HFF-Myc (cell line): ENCODE data around the gene AFAP1.
A peak's percentile ranks its signal among the peaks of the same experiment; 100 is the strongest.

Experiments
- DNase-seq: peaks from one replicate; pipeline ENCODE4 v3.0.0-alpha.2; 2011; ENCODE audit warnings: low read depth; ENCODE audit errors: extremely low read depth
- H3K4me3 ChIP-seq: replicated peaks from 2 replicates; pipeline ENCODE4 v1.5.1; 2011; ENCODE audit warnings: low read depth, mild to moderate bottlenecking, control low read depth, low read length
- TF ChIP-seq, protein P1 (sequence below): IDR thresholded peaks from 2 replicates; pipeline ENCODE4 v1.5.1; 2012; ENCODE audit warnings: mild to moderate bottlenecking, low read depth, low read length, control low read depth; ENCODE audit errors: missing control alignments

The AFAP1 gene

DNA sequence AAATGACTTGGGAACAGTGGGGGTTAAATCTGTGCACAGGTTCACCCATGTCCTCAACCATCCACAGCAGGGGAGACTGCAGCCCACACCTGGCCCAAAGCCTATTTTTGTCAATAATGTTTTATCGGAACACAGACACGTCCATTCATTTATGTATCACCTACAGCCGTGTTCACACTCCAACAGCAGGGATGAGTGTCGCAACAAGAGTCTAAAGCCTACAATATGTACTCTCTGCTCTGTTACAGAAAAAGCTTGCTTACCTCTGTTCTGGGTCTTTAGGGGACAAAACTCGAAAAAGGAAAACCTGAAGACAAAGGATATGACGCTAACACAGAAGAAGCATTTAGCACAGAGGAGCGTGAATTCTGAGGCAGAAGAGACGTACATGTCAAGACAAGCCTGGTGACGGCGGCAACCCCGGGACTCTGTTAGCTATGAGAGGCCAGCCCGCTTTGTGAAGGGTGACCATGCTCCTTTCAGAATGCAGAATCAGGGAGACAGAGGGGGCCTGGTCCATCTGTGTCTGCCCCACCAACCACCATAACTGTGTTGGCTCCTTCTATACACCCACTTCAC is 45.5 kb downstream of the AFAP1 start:
- H3K4me3 ChIP-seq, result no peak overlapping the region
- no peak for DNase-seq
- TF ChIP-seq, protein P1, sequence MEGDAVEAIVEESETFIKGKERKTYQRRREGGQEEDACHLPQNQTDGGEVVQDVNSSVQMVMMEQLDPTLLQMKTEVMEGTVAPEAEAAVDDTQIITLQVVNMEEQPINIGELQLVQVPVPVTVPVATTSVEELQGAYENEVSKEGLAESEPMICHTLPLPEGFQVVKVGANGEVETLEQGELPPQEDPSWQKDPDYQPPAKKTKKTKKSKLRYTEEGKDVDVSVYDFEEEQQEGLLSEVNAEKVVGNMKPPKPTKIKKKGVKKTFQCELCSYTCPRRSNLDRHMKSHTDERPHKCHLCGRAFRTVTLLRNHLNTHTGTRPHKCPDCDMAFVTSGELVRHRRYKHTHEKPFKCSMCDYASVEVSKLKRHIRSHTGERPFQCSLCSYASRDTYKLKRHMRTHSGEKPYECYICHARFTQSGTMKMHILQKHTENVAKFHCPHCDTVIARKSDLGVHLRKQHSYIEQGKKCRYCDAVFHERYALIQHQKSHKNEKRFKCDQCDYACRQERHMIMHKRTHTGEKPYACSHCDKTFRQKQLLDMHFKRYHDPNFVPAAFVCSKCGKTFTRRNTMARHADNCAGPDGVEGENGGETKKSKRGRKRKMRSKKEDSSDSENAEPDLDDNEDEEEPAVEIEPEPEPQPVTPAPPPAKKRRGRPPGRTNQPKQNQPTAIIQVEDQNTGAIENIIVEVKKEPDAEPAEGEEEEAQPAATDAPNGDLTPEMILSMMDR, result no peak

DNA sequence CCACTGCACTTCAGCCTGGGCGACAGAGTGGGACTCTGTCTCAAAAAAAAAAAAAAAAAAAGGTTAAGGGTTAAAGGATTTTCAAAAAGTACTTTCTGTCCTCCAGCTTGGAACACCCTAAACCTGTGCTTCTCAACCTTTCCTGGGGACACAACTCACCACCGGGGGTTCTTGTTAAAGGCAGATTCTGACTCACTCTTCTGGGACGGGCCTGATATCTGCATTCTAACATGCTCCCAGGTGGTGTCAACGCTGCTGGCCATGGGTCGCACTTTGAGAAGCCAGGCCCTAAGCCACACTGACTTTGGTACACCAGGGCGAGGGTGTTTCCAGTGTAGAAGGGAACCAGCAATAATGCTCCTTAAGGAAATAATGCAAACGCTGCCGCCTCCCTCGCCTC is 46.1 kb downstream of the AFAP1 start:
- TF ChIP-seq, protein P1, result no peak
- DNase-seq, result no peak
- H3K4me3 ChIP-seq, result no peak overlapping the region

DNA sequence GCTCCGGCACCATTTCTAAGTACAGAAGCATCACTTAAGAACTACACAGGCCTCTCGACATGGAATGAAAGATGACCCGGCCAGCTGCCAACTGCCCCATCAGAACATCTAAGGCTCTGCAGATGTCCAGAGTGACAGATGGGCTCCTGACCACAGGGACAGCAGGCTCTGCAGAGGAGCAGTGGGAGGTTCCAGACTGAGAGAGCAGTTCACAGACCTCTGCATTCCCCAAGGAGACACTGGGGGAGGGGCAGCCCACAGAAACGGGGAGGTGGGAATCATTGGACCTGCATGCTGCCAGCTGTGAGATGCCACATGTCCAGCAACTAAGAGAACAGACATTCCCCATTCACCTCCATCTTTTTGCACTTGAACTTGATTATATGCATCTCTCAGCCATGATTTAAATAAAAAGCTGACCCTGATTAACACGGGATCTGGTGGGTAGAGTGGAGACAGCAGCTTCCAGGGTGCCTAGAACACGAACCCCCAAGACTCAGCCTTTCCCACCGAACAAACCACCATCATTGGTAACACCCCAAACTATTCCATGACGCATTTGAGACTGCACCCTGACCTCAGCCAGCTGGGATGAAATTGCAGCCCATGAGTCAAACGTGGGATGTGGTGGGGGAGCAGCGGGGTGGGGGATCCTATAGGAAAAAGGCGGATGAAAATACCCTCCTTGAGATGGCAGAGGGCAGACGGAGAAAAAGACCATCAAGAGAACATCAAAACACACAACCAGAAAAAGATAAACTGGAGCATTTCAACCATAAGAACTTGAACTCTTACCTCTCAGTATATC is 47.2 kb downstream of the AFAP1 start:
- peak; percentile 24 for DNase-seq
- no peak overlapping the region for H3K4me3 ChIP-seq
- TF ChIP-seq, protein P1, result no peak

DNA sequence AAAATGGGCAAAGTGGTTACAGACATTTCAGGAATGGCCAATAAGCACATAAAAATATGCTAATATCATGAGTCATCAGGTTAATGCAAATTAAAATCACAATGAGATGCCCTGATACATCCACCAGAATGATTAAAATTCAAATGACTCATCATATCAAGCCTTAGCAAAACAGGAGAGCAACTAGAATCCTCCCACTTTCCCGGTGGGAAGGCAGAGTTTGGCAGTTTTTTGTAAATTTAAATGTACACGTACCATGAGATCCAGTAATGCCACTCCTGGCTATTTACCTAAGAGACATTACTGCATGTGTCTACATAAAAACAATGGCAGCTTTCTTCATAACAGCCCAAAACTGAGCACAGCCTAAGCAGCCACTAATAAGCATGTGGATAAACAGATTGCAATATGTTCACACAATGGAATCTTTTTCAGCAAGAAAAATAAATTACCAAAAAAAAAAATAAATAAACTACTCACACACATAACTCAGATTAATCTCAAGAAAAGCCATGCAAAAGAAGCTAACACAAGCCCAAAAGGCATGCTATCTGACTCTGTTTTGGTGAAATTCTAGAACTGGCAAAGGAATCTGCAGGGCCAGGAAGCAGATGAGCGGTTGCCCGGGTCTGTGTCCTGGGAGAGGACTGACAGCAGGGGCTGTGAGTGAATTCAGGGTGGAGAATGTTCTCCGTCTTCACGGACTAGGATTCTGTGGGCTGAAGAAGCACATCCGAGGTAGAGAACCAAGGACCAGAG is 48.8 kb downstream of the AFAP1 start:
- DNase-seq, result peak; percentile 71
- TF ChIP-seq, protein P1, result no peak

DNA sequence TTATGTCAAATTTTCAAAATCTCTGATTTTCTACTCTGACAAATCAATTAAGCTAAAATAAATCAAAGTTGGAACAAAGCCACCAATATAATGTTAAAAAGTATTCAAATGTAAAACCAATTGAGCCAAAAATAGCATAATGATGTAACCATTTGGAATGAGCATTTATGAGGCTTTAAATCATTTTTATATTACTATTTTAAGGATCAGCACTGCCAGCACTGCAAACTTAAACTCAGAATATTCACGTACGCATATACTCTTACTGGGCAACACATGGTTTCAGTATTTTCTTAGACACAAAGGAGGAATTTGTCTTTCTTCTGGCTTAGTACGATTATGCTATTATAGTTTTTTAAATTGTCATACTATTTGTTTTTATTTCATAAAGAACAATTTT is 52.2 kb downstream of the AFAP1 start:
- no peak for DNase-seq
- H3K4me3 ChIP-seq, result no peak overlapping the region
- TF ChIP-seq, protein P1, result no peak

More for the DNA sequence above, 48.8 kb downstream of the AFAP1 start:
- H3K4me3 ChIP-seq, result no peak overlapping the region

DNA sequence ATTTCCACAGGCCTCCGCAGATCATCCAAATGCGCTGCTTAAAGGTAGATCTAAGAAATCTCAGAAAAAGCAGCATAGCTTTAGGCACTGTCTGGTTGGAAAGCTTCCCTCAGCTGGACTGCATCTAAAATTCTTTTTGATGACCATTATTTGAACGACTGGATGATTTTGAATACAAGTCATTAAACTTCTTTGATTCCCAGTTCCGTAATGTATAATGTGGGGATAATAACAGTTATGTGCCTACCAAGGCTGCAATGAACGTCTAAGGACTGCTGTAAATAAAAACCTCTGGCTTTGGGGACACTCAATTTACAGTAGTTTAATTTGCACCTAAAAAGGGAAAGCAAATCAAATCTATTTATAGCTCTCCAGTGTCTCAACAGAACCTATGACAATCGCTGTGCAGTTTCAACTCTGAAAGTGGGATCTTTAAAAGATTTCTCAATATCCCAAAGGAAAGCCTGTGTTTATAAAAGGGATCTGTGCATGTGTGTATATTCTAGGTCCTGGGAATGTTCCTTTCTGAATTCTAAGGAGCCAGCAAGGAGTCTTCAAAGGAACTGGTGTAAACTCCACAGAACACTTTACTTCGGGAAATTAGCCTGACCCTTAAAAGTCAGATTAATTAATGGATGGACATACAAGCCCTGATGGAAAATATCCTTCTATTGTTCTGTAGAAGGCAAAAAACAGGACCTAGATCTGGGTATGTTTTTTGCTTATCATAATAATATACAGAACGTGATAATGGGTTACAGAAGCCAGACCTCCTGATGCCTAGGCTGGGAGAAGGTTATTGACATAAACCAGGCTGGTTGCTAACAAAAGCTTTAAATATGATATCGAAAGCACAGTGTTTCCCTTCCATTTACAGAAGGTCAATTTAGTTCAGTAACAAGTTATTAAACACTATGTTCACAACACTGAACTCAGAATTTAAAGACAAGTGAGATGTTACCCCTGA is 53.4 kb downstream of the AFAP1 start:
- TF ChIP-seq, protein P1, result no peak
- H3K4me3 ChIP-seq, result no peak overlapping the region
- DNase-seq, result no peak
